KMS-11 (cell line): ENCODE results near the gene BRD3OS.

ENCODE experiments used
- H2AFZ ChIP-seq: fragments of 200-600 bp; sonication (generic); 2 replicates; pipeline ENCODE4 v1.6.1; 2016; ENCODE audit warnings: antibody characterized with exemption, mixed run types, low read depth
- H3K27ac ChIP-seq: fragments of 200-600 bp; sonication (generic); 2 replicates; pipeline ENCODE4 v1.6.1; 2016; ENCODE audit warnings: mild to moderate bottlenecking, mixed run types
- H3K27me3 ChIP-seq: fragments of 200-600 bp; sonication (generic); 2 replicates; pipeline ENCODE4 v1.6.1; 2017; ENCODE audit warnings: mild to moderate bottlenecking, low read depth, mixed run types, moderate library complexity; ENCODE audit not compliant: insufficient read depth
- H3K36me3 ChIP-seq: fragments of 200-600 bp; sonication (generic); 2 replicates; pipeline ENCODE4 v1.6.1; 2017; ENCODE audit warnings: mild to moderate bottlenecking, mixed run types; ENCODE audit not compliant: insufficient read depth
- H3K4me1 ChIP-seq: fragments of 200-600 bp; sonication (generic); 2 replicates; pipeline ENCODE4 v1.6.1; 2016; ENCODE audit warnings: mild to moderate bottlenecking, low read depth, mixed run types; ENCODE audit not compliant: poor library complexity, severe bottlenecking
- H3K4me2 ChIP-seq: fragments of 200-600 bp; sonication (generic); 2 replicates; pipeline ENCODE4 v1.7.0; 2016; ENCODE audit warnings: mild to moderate bottlenecking, mixed run types
- H3K4me3 ChIP-seq: fragments of 200-600 bp; sonication (generic); IDR thresholded peaks from 2 replicates; pipeline ENCODE4 v1.6.1; 2017; ENCODE audit warnings: low read depth, low read length, mixed read lengths; ENCODE audit not compliant: insufficient read depth
- H3K79me2 ChIP-seq: fragments of 200-600 bp; sonication (generic); 2 replicates; pipeline ENCODE4 v1.6.1; 2016; ENCODE audit warnings: low read depth, mixed run types; ENCODE audit not compliant: insufficient read depth
- H3K9ac ChIP-seq: fragments of 200-600 bp; sonication (generic); 2 replicates; pipeline ENCODE4 v1.6.1; 2016; ENCODE audit warnings: mild to moderate bottlenecking, mixed run types
- H4K20me1 ChIP-seq: fragments of 200-600 bp; sonication (generic); 2 replicates; pipeline ENCODE4 v1.6.1; 2016; ENCODE audit warnings: mild to moderate bottlenecking, mixed run types; ENCODE audit not compliant: insufficient read depth
- CTCF ChIP-seq: fragments of 200-600 bp; sonication (generic); conservative IDR thresholded peaks from 2 replicates; pipeline ENCODE4 v1.6.1; 2017; ENCODE audit warnings: low read depth, mild to moderate bottlenecking, antibody characterized with exemption, low read length, moderate library complexity, mixed read lengths

BRD3OS gene

GRCh38 chr9:134066913-134067851, 41.9 kb downstream of the BRD3OS start:
- H3K9ac ChIP-seq: peak overlapping the region; percentile 53; the same call in 1 of the 2 replicates
- no peak overlapping the region for H2AFZ ChIP-seq
- H3K79me2 ChIP-seq: no peaks in the 10 kb centered on the region
- TF ChIP-seq CTCF: no peak
- no peak overlapping the region for H3K27ac ChIP-seq
- no peaks in the 10 kb centered on the region for H3K4me1 ChIP-seq
- H4K20me1 ChIP-seq: no peaks in the 10 kb centered on the region
- no peaks in the 10 kb centered on the region for H3K36me3 ChIP-seq
- H3K27me3 ChIP-seq: peaks cover 32% of the 10 kb centered on the region
- no peak overlapping the region for H3K4me3 ChIP-seq
- H3K4me2 ChIP-seq: peak overlapping the region; percentile 71

DNA sequence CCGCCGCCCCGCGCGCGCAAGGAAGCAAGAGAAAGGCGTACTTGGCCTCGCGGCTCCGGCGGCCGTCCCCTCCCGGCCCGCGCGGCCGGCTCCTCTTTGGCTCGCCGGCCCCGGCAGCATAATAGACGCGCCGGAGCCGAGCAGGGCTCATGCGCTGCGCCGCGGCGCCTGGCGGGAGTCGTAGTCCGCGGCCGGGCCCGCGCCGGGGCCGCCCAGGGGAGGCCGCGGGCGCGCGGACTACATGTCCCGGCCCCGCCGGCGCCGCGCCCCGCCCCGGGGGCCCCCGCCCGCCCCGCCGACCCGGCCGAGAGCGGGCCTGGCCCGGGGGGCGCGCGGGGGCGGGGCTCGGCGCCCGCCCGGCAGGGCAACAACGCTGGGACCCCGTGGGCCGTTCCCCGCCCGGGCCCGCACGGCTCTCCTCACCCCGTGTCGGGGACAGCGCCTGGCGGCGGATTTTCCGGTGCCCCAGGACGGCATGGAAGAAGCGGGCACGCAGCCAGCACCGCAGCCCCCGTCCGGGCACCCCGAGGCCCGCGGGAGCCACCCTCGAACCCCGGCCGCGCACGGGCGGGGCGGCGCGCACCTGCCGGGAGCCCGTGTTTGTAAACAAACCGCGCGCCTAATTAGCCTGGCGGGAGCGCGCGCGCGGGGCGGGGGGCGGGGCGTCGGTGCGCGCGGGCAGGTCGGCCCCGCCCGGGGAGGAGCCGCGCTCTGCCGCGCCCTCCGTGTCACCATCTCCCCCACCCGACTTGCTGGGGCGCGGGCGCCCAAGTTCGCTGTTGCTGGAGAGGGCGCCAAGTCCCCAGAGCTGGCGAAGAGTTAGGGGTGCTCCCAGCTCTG, 42.8 kb downstream of the BRD3OS start, which contains the start of gene BRD3:
Gene BRD3, minus strand, starts transcription at position 123 of the 840 bp plus-strand sequence. CDS start 14,549 bp downstream, outside the sequence.
- Histone ChIP-seq H3K27me3 (peaks cover 42% of the 10 kb centered on the region), H3K4me2 (peak within 1 kb of the TSS; percentile 76), H4K20me1 (no peaks in the 10 kb centered on the region), H3K79me2 (no peaks in the 10 kb centered on the region), H3K4me3 (no peak within 1 kb of the TSS), H3K9ac (peak within 1 kb of the TSS; percentile 53; the same call in 1 of the 2 replicates), H2AFZ (peak within 1 kb of the TSS; percentile 97), H3K4me1 (no peaks in the 10 kb centered on the region), H3K27ac (no peak within 1 kb of the TSS), H3K36me3 (no peaks in the 10 kb centered on the region)
- TF ChIP-seq CTCF: no peak

DNA sequence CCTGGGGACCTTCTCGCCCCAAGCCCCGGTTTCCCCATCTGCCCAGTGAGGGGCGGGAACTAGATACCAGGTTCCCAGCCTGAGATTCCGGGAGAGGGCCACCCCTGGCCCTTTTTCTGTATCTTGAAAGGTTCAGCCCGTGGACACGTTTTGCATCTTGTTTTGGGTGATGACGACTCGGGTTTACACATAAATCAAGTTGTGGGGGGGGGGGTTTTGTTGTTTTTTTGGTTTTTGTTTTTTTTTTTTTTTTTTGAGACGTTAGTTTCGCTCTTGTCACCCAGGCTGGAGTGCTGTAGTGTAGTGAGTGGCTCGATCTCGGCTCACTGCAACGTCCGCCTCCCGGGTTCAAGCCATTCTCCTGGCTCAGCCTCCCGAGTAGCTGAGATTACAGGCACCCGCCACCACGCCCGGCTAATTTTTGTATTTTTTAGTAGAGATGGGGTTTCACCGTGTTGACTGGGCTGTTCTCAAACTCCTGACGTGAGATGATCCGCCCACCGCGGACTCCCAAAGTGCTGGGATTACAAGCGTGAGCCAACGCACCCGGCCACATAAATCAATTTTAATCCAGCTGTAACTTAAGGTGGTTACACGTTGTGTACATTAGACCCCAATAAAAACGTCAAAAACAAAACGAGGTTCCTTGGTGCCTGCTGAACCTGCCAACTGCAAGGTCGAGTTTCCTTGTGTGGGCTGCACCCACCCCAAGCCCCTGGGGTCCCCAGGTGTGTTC, 43.6 kb downstream of the BRD3OS start:
- H2AFZ ChIP-seq: peak overlapping the region; percentile 97
- H3K27ac ChIP-seq: no peak overlapping the region

More for the DNA sequence above, 43.6 kb downstream of the BRD3OS start:
- no peak for TF ChIP-seq CTCF
- Histone ChIP-seq H3K4me2 (peak overlapping the region; percentile 76), H3K4me3 (no peak overlapping the region), H3K36me3 (no peaks in the 10 kb centered on the region), H3K79me2 (no peaks in the 10 kb centered on the region), H3K4me1 (no peaks in the 10 kb centered on the region), H3K27me3 (peaks cover 49% of the 10 kb centered on the region), H3K9ac (peak overlapping the region; percentile 31; the same call in 1 of the 2 replicates), H4K20me1 (no peaks in the 10 kb centered on the region)
